ENCODE data around the gene TBX5.

- TF ChIP-seq CTCF (conservative IDR thresholded peaks at IDR 0.05 in 1 of 2, IDR thresholded peaks at IDR 0.05 in 1 of 2; ENCODE audit: low read depth in 1 of 2, low read length in 2 of 2) (no peak), EZH2 (IDR thresholded peaks at IDR 0.05; ENCODE audit: low read length, missing control alignments) (no peak)
These were observed 62.2 kb downstream of the TBX5 start for GRCh38 chr12:114343585-114344302.
